Neural progenitor cell (in vitro differentiated cells): ENCODE results near the gene RRBP1. TPM values are rescaled to one million over a fixed set of nuclear protein-coding genes. Genes with fewer than 3 reads are reported as not detected.

Experiments
- DNase-seq: peaks from one replicate; pipeline ENCODE4 v3.0.0-alpha.2; 2016; ENCODE audit warnings: low spot score
- H2AFZ ChIP-seq: fragments of 200-600 bp; sonication (generic); replicated peaks from 2 replicates; pipeline ENCODE4 v1.6.1; 2016; ENCODE audit warnings: antibody characterized with exemption
- H3F3A ChIP-seq: fragments of 200-600 bp; sonication (generic); 2 replicates; pipeline ENCODE4 v1.6.1; 2016; ENCODE audit warnings: antibody characterized with exemption, low read depth
- H3K27ac ChIP-seq: fragments of 200-600 bp; sonication (generic); 2 replicates; pipeline ENCODE4 v1.5.1; 2016; ENCODE audit warnings: mild to moderate bottlenecking
- H3K27me3 ChIP-seq: fragments of 200-600 bp; sonication (generic); 2 replicates; pipeline ENCODE4 v1.6.1; 2016; ENCODE audit warnings: mild to moderate bottlenecking, moderate library complexity
- H3K36me3 ChIP-seq: fragments of 200-600 bp; sonication (generic); 2 replicates; pipeline ENCODE4 v1.5.1; 2016
- H3K4me1 ChIP-seq: fragments of 200-600 bp; sonication (generic); 2 replicates; pipeline ENCODE4 v1.6.1; 2016; ENCODE audit warnings: mixed run types
- H3K4me2 ChIP-seq: fragments of 200-600 bp; sonication (generic); 2 replicates; pipeline ENCODE4 v1.6.1; 2016
- H3K4me3 ChIP-seq: fragments of 200-600 bp; sonication (generic); 2 replicates; pipeline ENCODE4 v1.5.1; 2016
- H3K79me2 ChIP-seq: fragments of 200-600 bp; sonication (generic); 2 replicates; pipeline ENCODE4 v1.6.1; 2016; ENCODE audit warnings: low read depth
- H3K9ac ChIP-seq: fragments of 200-600 bp; sonication (generic); 2 replicates; pipeline ENCODE4 v1.6.1; 2016
- H3K9me3 ChIP-seq: fragments of 200-600 bp; sonication (generic); 2 replicates; pipeline ENCODE4 v1.5.1; 2016; ENCODE audit warnings: low read depth
- H4K20me1 ChIP-seq: fragments of 200-600 bp; sonication (generic); 2 replicates; pipeline ENCODE4 v1.6.1; 2016; ENCODE audit warnings: low read depth
- H3K27ac Mint-ChIP-seq: 3 replicates; pipeline ENCODE4 v1.8.0; 2021; ENCODE audit warnings: mixed read lengths
- H3K27me3 Mint-ChIP-seq: 2 replicates; pipeline ENCODE4 v1.8.0; 2022; ENCODE audit warnings: low read depth, mild to moderate bottlenecking, inconsistent platforms, moderate library complexity, mixed read lengths; ENCODE audit not compliant: insufficient read depth
- H3K36me3 Mint-ChIP-seq: 3 replicates; pipeline ENCODE4 v1.8.0; 2021; ENCODE audit warnings: mixed read lengths
- H3K4me1 Mint-ChIP-seq: 3 replicates; pipeline ENCODE4 v1.8.0; 2021; ENCODE audit warnings: mixed read lengths
- H3K4me3 Mint-ChIP-seq: 3 replicates; pipeline ENCODE4 v1.8.0; 2021; ENCODE audit warnings: mild to moderate bottlenecking, moderate library complexity, mixed read lengths
- H3K9me3 Mint-ChIP-seq: 3 replicates; pipeline ENCODE4 v1.8.0; 2020; ENCODE audit warnings: mixed read lengths
- CTCF ChIP-seq: fragments of 200-600 bp; sonication (generic); IDR thresholded peaks from 2 replicates; pipeline ENCODE4 v1.5.1; 2017; ENCODE audit warnings: antibody characterized with exemption, mild to moderate bottlenecking
- EZH2 ChIP-seq: fragments of 200-600 bp; sonication (generic); IDR thresholded peaks from 2 replicates; pipeline ENCODE4 v1.6.1; 2017; ENCODE audit warnings: antibody characterized with exemption, mild to moderate bottlenecking, moderate library complexity
- EZH2phosphoT487 ChIP-seq: fragments of 200-600 bp; sonication (generic); IDR thresholded peaks from 2 replicates; pipeline ENCODE4 v1.6.1; 2017; ENCODE audit warnings: antibody characterized with exemption
- total RNA-seq: library from RNA; depleted of rRNA; stranded (reverse); fragments of >200 nt; gene quantifications from 2 replicates; pipeline ENCODE4 v1.2.3, GENCODE V29; 2015; ENCODE audit warnings: low replicate concordance

The RRBP1 gene
- total RNA-seq, 1 donor from 2014 or later = 18.2 TPM

- H3K9me3 Mint-ChIP-seq = peaks cover 13% of the 10 kb centered on the region
- H3K79me2 ChIP-seq = peaks cover 22% of the 10 kb centered on the region
- H3K4me3 Mint-ChIP-seq = no peak overlapping the region
These were observed 23.4 kb downstream of the RRBP1 start for GRCh38 chr20:17658648-17658993.

GRCh38 chr20:17657898-17658647, 24.0 kb downstream of the RRBP1 start:
- no peaks in the 10 kb centered on the region for H3K36me3 ChIP-seq
- no peaks in the 10 kb centered on the region for H3F3A ChIP-seq
- TF ChIP-seq CTCF (no peak), EZH2phosphoT487 (no peak), EZH2 (no peak)
- no peak overlapping the region for H3K4me3 ChIP-seq
- Mint-ChIP-seq H3K9me3 (peaks cover 13% of the 10 kb centered on the region), H3K27ac (no peak overlapping the region), H3K27me3 (peaks cover 6% of the 10 kb centered on the region), H3K4me3 (no peak overlapping the region), H3K4me1 (peaks cover 19% of the 10 kb centered on the region), H3K36me3 (peaks cover 54% of the 10 kb centered on the region)
- no peak overlapping the region for H2AFZ ChIP-seq
- peaks cover 16% of the 10 kb centered on the region for H3K79me2 ChIP-seq
- peaks cover 2% of the 10 kb centered on the region for H3K4me1 ChIP-seq
- H4K20me1 ChIP-seq = peaks cover 19% of the 10 kb centered on the region
- no peaks in the 10 kb centered on the region for H3K9me3 ChIP-seq
- DNase-seq = no peak
- H3K4me2 ChIP-seq = no peak overlapping the region
- no peaks in the 10 kb centered on the region for H3K27me3 ChIP-seq
- no peak overlapping the region for H3K9ac ChIP-seq
- H3K27ac ChIP-seq = no peak overlapping the region

More at GRCh38 chr20:17658648-17658993, 23.4 kb downstream of the RRBP1 start:
- H3K4me1 Mint-ChIP-seq = peaks cover 25% of the 10 kb centered on the region
- no peak overlapping the region for H3K27ac Mint-ChIP-seq
- peaks cover 7% of the 10 kb centered on the region for H3K4me1 ChIP-seq
- H3K4me2 ChIP-seq = no peak overlapping the region
- TF ChIP-seq EZH2phosphoT487 = no peak
- TF ChIP-seq CTCF = no peak
- no peak for TF ChIP-seq EZH2
- H3K27me3 Mint-ChIP-seq = peaks cover 6% of the 10 kb centered on the region
- no peak overlapping the region for H3K27ac ChIP-seq
- no peaks in the 10 kb centered on the region for H3K36me3 ChIP-seq
- H3K9ac ChIP-seq = no peak overlapping the region
- H3F3A ChIP-seq = no peaks in the 10 kb centered on the region
- no peaks in the 10 kb centered on the region for H3K9me3 ChIP-seq
- no peaks in the 10 kb centered on the region for H3K27me3 ChIP-seq
- peaks cover 54% of the 10 kb centered on the region for H3K36me3 Mint-ChIP-seq
- peaks cover 24% of the 10 kb centered on the region for H4K20me1 ChIP-seq
- H2AFZ ChIP-seq = no peak overlapping the region
- H3K4me3 ChIP-seq = no peak overlapping the region
- no peak for DNase-seq

GRCh38 chr20:17657079-17657825, 24.8 kb downstream of the RRBP1 start:
- Histone ChIP-seq H4K20me1 (peaks cover 13% of the 10 kb centered on the region), H3K4me1 (no peaks in the 10 kb centered on the region), H3K4me2 (no peak overlapping the region), H3K27me3 (no peaks in the 10 kb centered on the region), H3F3A (no peaks in the 10 kb centered on the region), H3K27ac (no peak overlapping the region), H2AFZ (no peak overlapping the region), H3K4me3 (no peak overlapping the region), H3K36me3 (no peaks in the 10 kb centered on the region), H3K9ac (no peak overlapping the region), H3K9me3 (no peaks in the 10 kb centered on the region), H3K79me2 (peaks cover 8% of the 10 kb centered on the region)
- H3K9me3 Mint-ChIP-seq = peaks cover 13% of the 10 kb centered on the region
- no peak overlapping the region for H3K4me3 Mint-ChIP-seq
- peaks cover 15% of the 10 kb centered on the region for H3K4me1 Mint-ChIP-seq
- H3K36me3 Mint-ChIP-seq = peaks cover 52% of the 10 kb centered on the region
- H3K27me3 Mint-ChIP-seq = peaks cover 6% of the 10 kb centered on the region
- no peak for TF ChIP-seq CTCF
- TF ChIP-seq EZH2phosphoT487 = no peak
- TF ChIP-seq EZH2 = no peak
- no peak overlapping the region for H3K27ac Mint-ChIP-seq
- DNase-seq = no peak
